HepG2 (cell line): ENCODE data around the gene CDK5RAP1. TPM values are rescaled to one million over a fixed set of nuclear protein-coding genes. Genes with fewer than 3 reads are reported as not detected.
A peak's percentile ranks its signal among the peaks of the same experiment; 100 is the strongest.

Source experiments
- ATAC-seq: fragments of 200-7000 bp; cut with Tn5 transposase; 3 replicates; pipeline ENCODE4 v1.9.1; 2020; ENCODE audit warnings: mild to moderate bottlenecking, moderate library complexity
- BruUV-seq: library from RNA; stranded (reverse); fragments of 400-500 nt; replicated peaks from 2 replicates; lab custom pipeline; 2021; lab: Mats Ljungman, UMichigan
- CTCF ChIA-PET: fragments of 300-600 bp; formaldehyde crosslinking; extraction: SDS; loops from one replicate; lab custom pipeline; 2021; ENCODE audit warnings: low total read pairs, inconsistent platforms, low intra/inter-chr PET ratio; lab: Yijun Ruan, JAX
- POLR2A ChIA-PET: fragments of 350-600 bp; sonication (Branson Sonifier 250); formaldehyde crosslinking; loops from one replicate; lab custom pipeline; 2020; ENCODE audit warnings: antibody characterized with exemption, inconsistent platforms; lab: Yijun Ruan, JAX
- DNase-seq: peaks from one replicate; pipeline ENCODE4 v3.0.0-alpha.2; 2015; ENCODE audit warnings: low spot score
- FAIRE-seq: peaks from 3 replicates; lab custom pipeline; 2011; peaks lifted over from hg19 to GRCh38; lab: Jason Lieb, UNC
- H2AFZ ChIP-seq: one replicate; pipeline ENCODE4 v1.6.1; 2011; ENCODE audit warnings: low read length, inconsistent platforms
- H3K27ac ChIP-seq: fragments of 300-600 bp; 3 replicates; pipeline ENCODE4 v1.8.0; 2011; ENCODE audit warnings: mixed run types, mild to moderate bottlenecking, mixed read lengths, low read length, inconsistent platforms; ENCODE audit not compliant: insufficient read depth; ENCODE audit errors: extremely low read length
- H3K27me3 ChIP-seq, 2 experiments: fragments of 200-600 bp in 1 of 2; 2 replicates in 1 of 2; 3 replicates in 1 of 2; pipeline versions ENCODE4 v1.6.0 to v1.8.0; 2011; ENCODE audit warnings: low read length in 2 of 2, mild to moderate bottlenecking in 2 of 2, moderate library complexity in 2 of 2, inconsistent platforms in 1 of 2; ENCODE audit not compliant: insufficient read depth in 2 of 2, control insufficient read depth in 1 of 2
- H3K36me3 ChIP-seq, 2 experiments: fragments of 200-600 bp in 1 of 2; replicated peaks in 1 of 2; 2 replicates in 1 of 2; 3 replicates in 1 of 2; pipeline versions ENCODE4 v1.5.1 to v1.8.0; 2011; ENCODE audit warnings: low read length in 2 of 2, inconsistent platforms in 1 of 2; ENCODE audit not compliant: insufficient read depth in 2 of 2, control insufficient read depth in 1 of 2
- H3K4me1 ChIP-seq: 2 replicates; pipeline ENCODE4 v1.5.1; 2012; ENCODE audit warnings: low read length, inconsistent platforms; ENCODE audit not compliant: insufficient read depth
- H3K4me2 ChIP-seq: 2 replicates; pipeline ENCODE4 v1.6.0; 2011; ENCODE audit warnings: low read depth, low read length, inconsistent platforms
- H3K4me3 ChIP-seq, 3 experiments: fragments of 200-600 bp in 1 of 3; sonication (generic), shearing (Covaris generic) in 1 of 3; replicated peaks in 1 of 3; 2 replicates each; pipeline ENCODE4 v1.5.1; 2011 to 2016; ENCODE audit warnings: low read length in 3 of 3, inconsistent platforms in 2 of 3, low read depth in 2 of 3, mild to moderate bottlenecking in 2 of 3, control low read depth in 1 of 3, mixed read lengths in 1 of 3; ENCODE audit not compliant: insufficient read depth in 1 of 3
- H3K79me2 ChIP-seq: one replicate; pipeline ENCODE4 v1.6.1; 2011; ENCODE audit warnings: low read length, inconsistent platforms; ENCODE audit not compliant: insufficient read depth
- H3K9ac ChIP-seq: 2 replicates; pipeline ENCODE4 v1.6.0; 2011; ENCODE audit warnings: mild to moderate bottlenecking, low read depth, low read length, inconsistent platforms; ENCODE audit not compliant: insufficient read depth
- H3K9me3 ChIP-seq: 2 replicates; pipeline ENCODE4 v1.5.1; 2012; ENCODE audit warnings: mild to moderate bottlenecking, low read length
- H4K20me1 ChIP-seq: 2 replicates; pipeline ENCODE4 v1.6.0; 2011; ENCODE audit warnings: inconsistent platforms, mild to moderate bottlenecking, low read length, moderate library complexity; ENCODE audit not compliant: insufficient read depth
- AGO2 ChIP-seq: fragments of 200-400 bp; formaldehyde crosslinking; optimal IDR thresholded peaks from 2 replicates; pipeline ENCODE3; 2017; ENCODE audit warnings: mild to moderate bottlenecking, low read depth, low read length, moderate library complexity
- CHD4 ChIP-seq: fragments of 200-600 bp; sonication (generic); IDR thresholded peaks from 2 replicates; pipeline ENCODE4 v1.7.0; 2017; ENCODE audit warnings: mild to moderate bottlenecking, low read length, borderline replicate concordance
- JDP2 ChIP-seq: sonication (generic); formaldehyde crosslinking; IDR thresholded peaks from 2 replicates; pipeline ENCODE4 v1.8.1; 2022; ENCODE audit warnings: missing genetic modification reagents, borderline replicate concordance
- JUNB ChIP-seq: sonication (generic); formaldehyde crosslinking; IDR thresholded peaks from 2 replicates; pipeline ENCODE4 v1.8.0; 2022; ENCODE audit warnings: missing genetic modification reagents, mild to moderate bottlenecking, borderline replicate concordance
- PHF5A ChIP-seq: IDR thresholded peaks from one replicate; pipeline ENCODE4 v1.6.1; 2018; ENCODE audit warnings: low read depth, missing genetic modification reagents; ENCODE audit not compliant: unreplicated experiment
- RBM39 ChIP-seq: fragments of 200-400 bp; formaldehyde crosslinking; IDR thresholded peaks from one replicate; pipeline ENCODE4 v1.6.1; 2018; ENCODE audit warnings: antibody characterized with exemption, mild to moderate bottlenecking, low read depth, low read length; ENCODE audit not compliant: poor library complexity, severe bottlenecking
- RXRA ChIP-seq: sonication (generic); formaldehyde crosslinking; IDR thresholded peaks from 2 replicates; pipeline ENCODE4 v1.5.1; 2020; ENCODE audit warnings: missing genetic modification reagents
- ZC3H4 ChIP-seq: sonication (generic); formaldehyde crosslinking; IDR thresholded peaks from 2 replicates; pipeline ENCODE4 v1.4.0; 2020; ENCODE audit warnings: missing genetic modification reagents, borderline replicate concordance
- ZMYM4 ChIP-seq: sonication (generic); formaldehyde crosslinking; IDR thresholded peaks from 2 replicates; pipeline ENCODE4 v1.8.1; 2023; ENCODE audit warnings: mild to moderate bottlenecking, missing genetic modification reagents
- ZNF180 ChIP-seq: sonication (generic); formaldehyde crosslinking; IDR thresholded peaks from 2 replicates; pipeline ENCODE4 v1.4.0; 2020; ENCODE audit warnings: low read depth, missing genetic modification reagents, borderline replicate concordance
- ZNF207 ChIP-seq: fragments of 450-650 bp; IDR thresholded peaks from 2 replicates; pipeline ENCODE4 v1.6.1; 2016; ENCODE audit warnings: antibody characterized with exemption, borderline replicate concordance
- ZNF629 ChIP-seq: sonication (generic); formaldehyde crosslinking; conservative IDR thresholded peaks from 2 replicates; pipeline ENCODE4 v1.5.0; 2020; ENCODE audit warnings: missing genetic modification reagents
- ZNF777 ChIP-seq: sonication (generic); formaldehyde crosslinking; IDR thresholded peaks from 2 replicates; pipeline ENCODE4 v1.4.0; 2020; ENCODE audit warnings: missing genetic modification reagents
- WGBS: methylation state at CpG from one replicate; pipeline ENCODE4 v1.1.6; 2017; ENCODE audit warnings: low lambda C conversion rate; 5-methylcytosine and 5-hydroxymethylcytosine counted together
- in situ Hi-C: cut with HindIII; loops from 2 replicates; pipeline ENCODE4 v1.10.0; 2017; ENCODE audit warnings: low pct_unique_long_range_greater_than_20kb; ENCODE audit not compliant: extremely low pct_ligation_motif_present
- intact Hi-C: fragments of 100-400 bp; cut with micrococcal nuclease; formaldehyde crosslinking; loops from one replicate; pipeline ENCODE4 v1.10.0; 2022; ENCODE audit not compliant: unreplicated experiment
- polyA plus RNA-seq, 8 experiments: library from polyadenylated mRNA; depleted of rRNA in 3 of 8; stranded (reverse) in 7 of 8; unstranded in 1 of 8; fragments of >200 nt; fragmentation: Illumina TruSeq in 4 of 8; extraction: Trizol in 4 of 8; gene quantifications; 2 replicates each; pipeline versions ENCODE4 v1.2.1 to v1.2.3, GENCODE V29; 2011 to 2016; ENCODE audit warnings: low read depth in 4 of 8, missing spikeins in 1 of 8, mixed read lengths in 1 of 8; ENCODE audit not compliant: insufficient read depth in 1 of 8
- total RNA-seq, 5 experiments: library from RNA; depleted of rRNA; stranded (reverse); fragments of >200 nt; fragmentation: Illumina TruSeq; extraction: Trizol; gene quantifications; 2 replicates each; pipeline ENCODE4 v1.2.3, GENCODE V29; 2016; ENCODE audit warnings: low read depth in 1 of 5
- TF ChIP-seq, protein P1 (sequence below): sonication (generic); formaldehyde crosslinking; IDR thresholded peaks from 2 replicates; pipeline ENCODE4 v1.4.0; 2020; ENCODE audit warnings: missing genetic modification reagents
- TF ChIP-seq, protein P2 (sequence below): sonication (generic); formaldehyde crosslinking; IDR thresholded peaks from 2 replicates; pipeline ENCODE4 v1.4.0; 2020; ENCODE audit warnings: mild to moderate bottlenecking, missing genetic modification reagents

The CDK5RAP1 gene
- total and polyA plus RNA-seq, 2 of the 13 experiments (the other 11 are each of a cell fraction or from before 2014, with no cell fraction given): 53.6 to 98.2 TPM

GRCh38 chr20:33412484-33412838 is 11.1 kb upstream of the CDK5RAP1 start:
- CTCF ChIA-PET: no interaction called here
- no peak overlapping the region for H2AFZ ChIP-seq
- H3K4me3 ChIP-seq: no peak overlapping the region
- no peaks in the 10 kb centered on the region for H3K9me3 ChIP-seq
- FAIRE-seq (no peak), ATAC-seq (no peak), DNase-seq (no peak)
- H3K4me2 ChIP-seq: no peak overlapping the region
- no peak overlapping the region for H3K9ac ChIP-seq
- TF ChIP-seq ZC3H4 (CRISPR knock-in tag): no peak
- TF ChIP-seq, protein P1, sequence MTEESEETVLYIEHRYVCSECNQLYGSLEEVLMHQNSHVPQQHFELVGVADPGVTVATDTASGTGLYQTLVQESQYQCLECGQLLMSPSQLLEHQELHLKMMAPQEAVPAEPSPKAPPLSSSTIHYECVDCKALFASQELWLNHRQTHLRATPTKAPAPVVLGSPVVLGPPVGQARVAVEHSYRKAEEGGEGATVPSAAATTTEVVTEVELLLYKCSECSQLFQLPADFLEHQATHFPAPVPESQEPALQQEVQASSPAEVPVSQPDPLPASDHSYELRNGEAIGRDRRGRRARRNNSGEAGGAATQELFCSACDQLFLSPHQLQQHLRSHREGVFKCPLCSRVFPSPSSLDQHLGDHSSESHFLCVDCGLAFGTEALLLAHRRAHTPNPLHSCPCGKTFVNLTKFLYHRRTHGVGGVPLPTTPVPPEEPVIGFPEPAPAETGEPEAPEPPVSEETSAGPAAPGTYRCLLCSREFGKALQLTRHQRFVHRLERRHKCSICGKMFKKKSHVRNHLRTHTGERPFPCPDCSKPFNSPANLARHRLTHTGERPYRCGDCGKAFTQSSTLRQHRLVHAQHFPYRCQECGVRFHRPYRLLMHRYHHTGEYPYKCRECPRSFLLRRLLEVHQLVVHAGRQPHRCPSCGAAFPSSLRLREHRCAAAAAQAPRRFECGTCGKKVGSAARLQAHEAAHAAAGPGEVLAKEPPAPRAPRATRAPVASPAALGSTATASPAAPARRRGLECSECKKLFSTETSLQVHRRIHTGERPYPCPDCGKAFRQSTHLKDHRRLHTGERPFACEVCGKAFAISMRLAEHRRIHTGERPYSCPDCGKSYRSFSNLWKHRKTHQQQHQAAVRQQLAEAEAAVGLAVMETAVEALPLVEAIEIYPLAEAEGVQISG (CRISPR knock-in tag): 0 out of 2 replicates have a peak, but pooled peaks have one; percentile 17
- H3K36me3 ChIP-seq: peaks cover 30 to 36% of the 10 kb centered on the region in 2 experiments
- POLR2A ChIA-PET: interaction anchor here (0.8 kb wide), 1 partner anchor 39 kb away, joined by 3 read pairs; no protein-coding TSS in a partner anchor
- no peaks in the 10 kb centered on the region for H3K79me2 ChIP-seq
- no peaks in the 10 kb centered on the region for H3K4me1 ChIP-seq
- H3K27me3 ChIP-seq: no peaks in the 10 kb centered on the region
- BruUV-seq: no TSS peak
- no peak overlapping the region for H3K27ac ChIP-seq
- in situ Hi-C loops (no loop called here), intact Hi-C loops (no loop called here)
- WGBS: 97% methylated on average over 6 of the region's 8 CpGs
- H4K20me1 ChIP-seq: no peaks in the 10 kb centered on the region

GRCh38 chr20:33411711-33412483 is 10.6 kb upstream of the CDK5RAP1 start:
- no peak for ATAC-seq
- intact Hi-C loops (no loop called here), in situ Hi-C loops (no loop called here)
- H3K9me3 ChIP-seq: no peaks in the 10 kb centered on the region
- no peak overlapping the region for H2AFZ ChIP-seq
- ChIA-PET CTCF (no interaction called here), POLR2A (interaction anchor here (0.8 kb wide), 1 partner anchor 39 kb away, joined by 3 read pairs; no protein-coding TSS in a partner anchor)
- BruUV-seq: no TSS peak
- H3K27ac ChIP-seq: no peak overlapping the region
- H4K20me1 ChIP-seq: no peaks in the 10 kb centered on the region
- no peak overlapping the region for H3K9ac ChIP-seq
- 97% methylated on average over 7 of the region's 7 CpGs for WGBS
- H3K79me2 ChIP-seq: no peaks in the 10 kb centered on the region
- H3K4me3 ChIP-seq: no peak overlapping the region
- DNase-seq: no peak
- H3K4me1 ChIP-seq: no peaks in the 10 kb centered on the region
- FAIRE-seq: no peak
- H3K36me3 ChIP-seq: peaks cover 30 to 41% of the 10 kb centered on the region in 2 experiments
- no peaks in the 10 kb centered on the region for H3K27me3 ChIP-seq
- H3K4me2 ChIP-seq: no peak overlapping the region
- TF ChIP-seq JUNB (CRISPR knock-in tag): no peak
- no peak for TF ChIP-seq PHF5A (CRISPR knock-in tag)
- 0 out of 2 replicates have a peak, but pooled peaks have one; percentile 15 for TF ChIP-seq RXRA (CRISPR knock-in tag)
- TF ChIP-seq ZMYM4 (CRISPR knock-in tag): no peak
- TF ChIP-seq ZNF629 (CRISPR knock-in tag): peak; percentile 95
- no peak for TF ChIP-seq ZNF180 (CRISPR knock-in tag)
- peak; percentile 52; the same call in 1 of the 2 replicates for TF ChIP-seq CHD4
- no peak for TF ChIP-seq JDP2
- no peak for TF ChIP-seq ZNF207
- TF ChIP-seq ZNF777 (CRISPR knock-in tag): no peak
- TF ChIP-seq AGO2: peak; percentile 23
- TF ChIP-seq, protein P2, sequence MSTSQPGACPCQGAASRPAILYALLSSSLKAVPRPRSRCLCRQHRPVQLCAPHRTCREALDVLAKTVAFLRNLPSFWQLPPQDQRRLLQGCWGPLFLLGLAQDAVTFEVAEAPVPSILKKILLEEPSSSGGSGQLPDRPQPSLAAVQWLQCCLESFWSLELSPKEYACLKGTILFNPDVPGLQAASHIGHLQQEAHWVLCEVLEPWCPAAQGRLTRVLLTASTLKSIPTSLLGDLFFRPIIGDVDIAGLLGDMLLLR (CRISPR knock-in tag): peak; percentile 33; the same call in 1 of the 2 replicates
- no peak for TF ChIP-seq RBM39
